HG02970 (cell line): Measurements from ENCODE around the gene FAM81A.
"Not testable (repeated sequence)": the region's sequence is repeated elsewhere in the genome, so short reads cannot be mapped to it uniquely, and the experiment has no call there.

ENCODE experiments used
- ATAC-seq: cut with Tn5 transposase; IDR thresholded peaks from one replicate; pipeline ENCODE4 v1.9.1; 2021; ENCODE audit warnings: mild to moderate bottlenecking, moderate library complexity, moderate number of reproducible peaks; ENCODE audit not compliant: unreplicated experiment, low FRiP score

The FAM81A gene

DNA sequence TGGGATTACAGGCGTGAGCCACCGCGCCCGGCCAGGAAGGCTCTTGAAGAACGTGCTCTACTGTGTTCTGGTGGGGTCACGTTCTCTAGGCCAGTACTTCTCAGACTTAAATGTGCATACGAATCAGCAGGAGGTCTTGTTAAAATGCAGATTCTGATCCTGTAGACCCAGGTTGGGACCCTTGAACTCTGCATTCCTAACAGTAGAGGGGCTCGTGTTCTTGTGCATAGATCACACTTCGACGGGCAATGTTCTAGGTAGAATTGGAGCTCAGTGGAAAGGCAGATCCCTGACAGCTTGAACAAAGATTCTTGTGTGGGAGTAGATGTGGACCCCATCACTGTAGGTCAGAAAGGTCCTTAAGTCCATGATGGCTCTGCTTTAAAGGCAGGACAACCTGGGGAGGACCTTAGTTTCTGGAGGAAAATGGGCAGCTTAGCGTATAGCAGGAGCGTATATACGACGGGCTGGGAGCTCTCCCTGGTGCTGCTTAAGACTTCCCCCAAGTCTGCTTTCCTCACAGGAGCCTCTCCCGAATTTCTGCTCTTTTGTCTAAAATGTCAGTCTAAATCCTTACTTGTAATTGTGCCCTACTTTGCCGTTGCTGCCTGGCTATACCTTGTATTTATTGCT, 16.9 kb upstream of the FAM81A start:
- no peak for ATAC-seq

GRCh38 chr15:59424616-59425015, 13.4 kb upstream of the FAM81A start:
- ATAC-seq = no peak

GRCh38 chr15:59428898-59429297, 9.1 kb upstream of the FAM81A start:
- ATAC-seq = not testable (repeated sequence)

- ATAC-seq = no peak
Measured at GRCh38 chr15:59432389-59432788, 5.6 kb upstream of the FAM81A start.

- no peak for ATAC-seq
Measured at GRCh38 chr15:59434481-59434880, 3.5 kb upstream of the FAM81A start.

DNA sequence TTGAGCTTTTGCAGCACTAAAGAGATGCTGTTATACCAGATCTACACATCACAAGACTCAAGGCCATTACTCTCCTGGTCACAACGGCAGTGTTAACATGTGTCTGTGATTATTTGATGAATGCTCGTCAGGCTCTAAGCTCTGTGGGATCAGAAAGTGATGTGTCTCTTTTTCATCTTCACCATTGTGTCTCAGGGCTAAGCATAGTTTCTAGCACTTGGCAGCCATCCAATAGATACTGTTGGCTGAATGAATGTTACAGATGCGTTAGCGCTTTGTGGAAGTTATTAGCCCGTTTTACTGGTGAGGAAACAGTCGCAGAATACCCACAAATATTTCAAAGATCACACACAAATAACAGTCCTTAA, 1.2 kb upstream of the FAM81A start:
- no peak for ATAC-seq

DNA sequence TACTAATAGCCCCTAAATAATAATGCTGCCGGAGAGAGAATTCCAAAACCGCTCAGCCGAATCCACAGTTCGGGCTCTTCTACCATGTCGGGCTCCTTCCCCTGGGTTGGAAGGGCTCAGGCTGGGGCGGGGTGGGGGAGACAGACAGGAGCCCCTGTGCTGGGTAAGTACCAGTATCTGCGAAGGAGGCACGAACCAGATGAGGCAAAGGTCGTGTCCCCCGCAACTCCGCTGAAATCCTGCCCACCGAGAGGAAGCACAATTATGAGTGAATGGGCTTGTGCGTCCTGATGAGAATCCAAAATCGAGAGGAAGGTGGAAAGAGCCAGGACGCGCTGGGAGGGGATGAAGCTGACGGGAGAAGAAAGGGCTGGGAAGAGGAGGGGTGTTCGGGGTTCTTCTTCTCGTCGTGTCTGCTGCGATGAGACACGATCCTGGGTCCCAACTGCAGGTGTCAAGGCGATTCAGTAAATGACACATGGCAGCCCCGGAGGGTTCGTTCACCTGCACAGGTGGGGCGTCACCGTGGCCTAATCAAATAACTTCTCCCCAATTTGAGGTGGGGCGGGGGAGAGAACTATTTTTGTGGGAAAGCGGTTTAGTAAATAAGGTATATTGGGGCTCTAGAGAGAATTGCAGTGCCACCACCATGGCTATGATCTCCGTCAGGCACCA, 707 bp upstream of the FAM81A start:
- no peak for ATAC-seq

GRCh38 chr15:59438625-59439290, 772 bp downstream of the FAM81A start:
- ATAC-seq = no peak

DNA sequence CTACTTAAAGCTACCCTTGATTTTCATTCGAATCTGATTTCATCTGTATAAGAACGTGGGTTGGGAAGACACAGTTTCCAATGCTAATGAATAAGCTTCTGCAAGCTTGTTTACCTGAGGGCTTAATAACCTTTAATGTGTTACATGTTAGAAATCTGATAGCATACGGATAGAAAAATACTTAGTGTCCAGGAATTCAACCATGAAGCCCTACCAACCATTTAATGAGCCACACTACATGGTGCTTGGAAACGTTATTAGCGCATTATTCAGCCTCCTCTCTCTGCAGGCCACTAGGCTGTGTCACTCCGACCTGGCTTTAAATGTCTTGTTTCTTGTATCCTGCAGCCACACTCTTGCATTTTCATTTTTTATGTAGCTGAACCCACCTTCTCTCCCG, 1.6 kb downstream of the FAM81A start:
- ATAC-seq = no peak

GRCh38 chr15:59443341-59444072, 5.5 kb downstream of the FAM81A start:
- ATAC-seq = no peak

DNA sequence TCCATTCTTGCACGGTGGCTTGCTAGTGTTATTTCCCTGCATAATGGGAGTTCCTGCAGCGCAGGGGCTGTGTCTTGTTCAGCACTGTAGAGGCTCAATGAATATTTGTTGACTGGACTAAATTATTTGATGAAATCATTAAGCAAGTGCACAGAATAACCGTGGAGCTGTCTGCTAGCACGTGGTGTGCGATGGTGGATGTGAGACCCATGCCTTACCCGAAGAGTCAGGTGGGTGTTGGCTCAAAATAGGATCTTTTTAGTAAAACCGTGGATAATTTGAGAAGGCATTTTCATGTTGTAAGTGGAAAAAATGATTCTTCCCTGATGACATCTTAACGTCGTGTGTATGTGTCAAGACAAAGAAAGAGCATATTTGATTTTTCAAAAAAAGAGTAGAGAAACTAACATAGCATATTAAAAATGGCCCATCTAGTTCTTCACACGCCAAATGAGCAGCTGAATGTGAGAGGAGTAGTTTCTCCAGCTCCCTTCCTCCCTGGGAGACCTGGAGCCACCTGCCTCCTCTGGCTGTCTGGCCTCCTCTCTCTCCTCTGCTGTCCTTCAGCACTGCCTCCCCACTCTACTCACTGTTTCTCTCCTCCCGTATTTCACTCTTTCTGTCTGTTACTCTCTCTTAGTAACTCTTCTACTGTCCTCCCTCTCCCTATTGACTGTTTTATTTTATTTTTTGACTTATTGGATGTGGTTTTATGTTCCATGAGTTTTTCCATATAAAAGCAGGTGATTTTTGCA, 6.3 kb downstream of the FAM81A start:
- ATAC-seq = no peak

DNA sequence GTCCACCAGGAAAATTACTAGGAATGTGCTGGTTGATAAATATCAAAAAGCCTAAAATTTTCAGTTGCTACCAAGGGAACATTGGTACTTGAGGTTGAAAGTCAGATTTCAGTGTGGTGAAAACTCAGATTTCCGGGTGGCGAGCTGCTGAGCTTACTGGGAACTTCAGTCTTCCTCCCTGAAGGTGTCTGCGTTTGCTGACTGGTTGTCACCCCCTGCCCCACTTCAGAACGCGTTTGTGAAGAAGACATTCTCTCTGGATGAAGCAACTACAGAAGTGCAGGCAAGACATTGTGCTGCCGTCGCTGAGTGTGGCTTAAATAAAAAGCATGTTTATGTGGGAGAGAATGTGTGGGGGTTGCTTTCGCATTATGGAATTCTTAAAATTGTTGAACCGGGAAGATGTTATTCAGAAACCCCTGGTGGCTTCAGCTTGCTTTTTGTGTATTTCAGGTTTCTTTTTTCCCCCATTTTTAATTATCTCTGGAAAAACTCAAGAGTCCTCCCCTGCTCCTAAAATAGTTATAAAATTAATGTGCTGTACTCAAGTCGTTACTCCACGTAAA, 7.1 kb downstream of the FAM81A start:
- no peak for ATAC-seq

DNA sequence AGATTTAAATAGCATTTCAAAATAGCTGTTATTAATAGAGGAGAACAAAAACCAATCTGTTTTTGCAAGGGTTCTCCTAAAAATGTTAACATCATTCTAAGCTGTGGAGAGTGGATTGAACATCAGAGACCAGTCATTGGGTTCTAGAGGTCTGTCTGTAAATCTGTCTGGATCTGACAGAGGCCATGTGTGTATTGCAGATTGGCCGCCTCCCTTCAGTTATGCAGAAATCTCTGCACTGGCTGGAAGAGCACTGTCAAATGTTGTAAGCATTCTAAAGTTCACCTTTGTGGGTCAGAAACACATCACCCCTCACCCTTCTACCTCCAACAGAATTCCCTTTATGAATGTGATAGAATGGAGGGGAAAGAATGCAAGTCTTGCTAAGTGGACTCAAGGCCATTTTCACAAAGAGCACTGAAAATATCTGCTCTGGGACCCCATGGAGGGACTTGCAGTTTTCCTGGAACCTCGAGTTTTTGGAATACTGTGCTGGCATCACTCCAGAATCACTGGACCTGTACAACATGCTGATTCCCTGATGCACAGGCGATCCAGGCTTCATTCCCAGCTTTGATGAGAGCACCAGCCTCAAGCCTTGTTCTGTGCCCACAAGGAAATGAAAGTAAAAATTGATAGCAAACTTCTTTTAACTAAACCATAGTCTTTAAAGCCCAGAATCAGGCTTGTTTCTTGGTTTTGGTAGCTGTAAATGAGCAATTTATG, 8.4 kb downstream of the FAM81A start:
- no peak for ATAC-seq

DNA sequence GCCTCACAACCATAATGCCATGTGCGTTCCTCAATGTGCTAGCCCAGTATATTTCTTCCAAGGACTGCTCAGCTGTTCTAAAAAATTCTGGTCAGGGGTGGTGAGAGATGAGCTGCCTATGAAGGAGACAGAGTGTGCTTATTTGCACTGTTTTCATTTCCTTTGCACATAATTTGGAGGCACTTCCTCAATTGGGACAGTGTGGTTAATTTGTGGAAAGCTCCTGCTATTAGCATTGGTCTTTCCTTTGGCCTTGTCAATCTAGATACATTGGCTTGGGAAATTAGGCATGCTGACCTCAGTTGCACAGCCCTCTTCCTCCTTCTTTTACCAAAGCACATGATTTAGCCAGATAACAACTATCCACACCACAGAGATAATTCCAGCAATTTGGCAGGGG, 9.4 kb downstream of the FAM81A start:
- ATAC-seq = no peak

GRCh38 chr15:59448871-59449270, 10.9 kb downstream of the FAM81A start:
- no peak for ATAC-seq

DNA sequence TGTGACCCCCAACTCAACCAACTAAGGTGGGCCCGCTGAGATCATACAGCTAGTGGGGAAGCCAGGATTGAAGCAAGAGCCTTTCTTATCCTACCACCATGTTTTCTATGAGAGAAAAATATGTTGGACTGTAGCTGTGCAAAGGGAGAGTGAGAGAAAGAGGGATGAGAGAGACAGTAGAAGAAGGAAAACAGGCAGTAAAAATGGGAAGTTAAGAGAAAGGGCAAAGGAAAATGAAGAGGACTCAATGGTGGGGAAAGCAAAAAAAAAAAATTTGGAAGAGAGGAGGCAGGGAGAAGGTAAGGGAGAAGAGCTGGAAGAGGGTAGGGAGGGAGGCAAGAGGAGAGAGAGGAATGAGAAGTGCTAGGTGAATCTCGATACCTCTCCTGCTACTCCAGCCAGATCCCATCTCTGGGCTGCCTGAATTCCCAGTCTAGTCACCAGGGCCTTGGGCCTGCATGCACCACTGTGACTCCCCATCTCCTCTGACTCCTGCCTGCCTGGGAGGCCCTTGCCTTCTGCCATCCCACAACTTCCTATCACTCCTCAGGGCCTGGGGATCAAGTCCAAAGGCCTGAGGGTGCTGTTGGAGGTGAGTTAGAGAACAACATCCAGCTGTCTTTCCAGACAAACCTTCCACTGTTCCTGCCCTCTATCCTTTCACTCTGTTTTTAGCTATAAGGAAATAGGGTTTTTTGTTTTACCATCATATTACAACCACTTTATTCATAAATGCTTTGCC, 15.7 kb downstream of the FAM81A start:
- ATAC-seq = no peak

GRCh38 chr15:59456114-59456513, 18.1 kb downstream of the FAM81A start:
- no peak for ATAC-seq

- ATAC-seq = no peak
Measured at GRCh38 chr15:59457103-59457502, 19.1 kb downstream of the FAM81A start.

GRCh38 chr15:59461521-59461920, 23.5 kb downstream of the FAM81A start:
- ATAC-seq = no peak
